ENCODE measurements around the gene USP6NL. TPM values are rescaled to one million over a fixed set of nuclear protein-coding genes. Genes with fewer than 3 reads are reported as not detected.

USP6NL gene
- total RNA-seq, 1 experiment from 2014 or later = 22.1 TPM

- Histone ChIP-seq H4K20me1 (ENCODE audit: insufficient read depth) (no peaks in the 10 kb centered on the region), H3K79me2 (ENCODE audit: low read depth) (peaks cover 79% of the 10 kb centered on the region), H3K9me3 (ENCODE audit: insufficient read depth, low read depth) (no peaks in the 10 kb centered on the region), H3K27ac (peak overlapping the region; percentile 9; the same call in 1 of the 2 replicates), H2AFZ (no peak overlapping the region), H3K4me2 (peak overlapping the region; percentile 28; the same call in 1 of the 2 replicates), H3K36me3 (ENCODE audit: low read depth) (no peaks in the 10 kb centered on the region), H3K9me2 (ENCODE audit: insufficient read depth) (no peaks in the 10 kb centered on the region), H3K27me3 (ENCODE audit: insufficient read depth, low read depth) (no peaks in the 10 kb centered on the region), H3K4me3 (no peak overlapping the region), H3F3A (ENCODE audit: insufficient read depth, low read depth) (peaks cover 7% of the 10 kb centered on the region; the same call in 1 of the 2 replicates), H3K4me1 (replicated peaks; ENCODE audit: insufficient read depth) (peaks cover 29% of the 10 kb centered on the region)
- no peak for DNase-seq
- intact Hi-C loops (cut with micrococcal nuclease; ENCODE audit: unreplicated experiment) = loop anchor here (5.0 kb wide), 1 partner anchor 101 kb away; no protein-coding TSS in a partner anchor
- no peak for TF ChIP-seq EZH2 (IDR thresholded peaks at IDR 0.05; ENCODE audit: low read depth)
- TF ChIP-seq CTCF (conservative IDR thresholded peaks at IDR 0.05) = no peak
- no TSS peak for BruUV-seq (replicated peaks)
- POLR2A ChIA-PET (ENCODE audit: unreplicated experiment) = no interaction called here
- CTCF ChIA-PET = no interaction called here
Observed at GRCh38 chr10:11586170-11586569, 25.3 kb downstream of the USP6NL start.

DNA sequence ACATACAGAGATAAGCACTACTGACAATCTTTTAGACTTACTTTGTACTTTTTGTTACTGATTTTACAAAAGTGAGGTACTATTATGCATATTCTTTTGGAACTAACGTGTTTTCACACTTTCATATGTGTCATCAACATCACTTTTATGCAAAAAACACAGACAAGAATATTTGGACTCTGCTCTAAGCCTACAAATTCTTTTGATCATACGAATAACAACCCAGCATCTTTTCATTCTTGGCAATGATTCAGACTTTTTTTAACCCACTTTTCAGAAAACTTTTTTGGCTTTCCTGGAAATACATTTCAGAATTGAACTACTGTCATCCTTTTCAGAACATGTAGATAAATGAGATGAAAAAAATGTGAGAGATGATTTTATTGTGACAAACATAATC, 30.2 kb downstream of the USP6NL start:
- TF ChIP-seq CTCF (conservative IDR thresholded peaks at IDR 0.05) (no peak), EZH2 (IDR thresholded peaks at IDR 0.05; ENCODE audit: low read depth) (no peak)
- Histone ChIP-seq H3K27me3 (ENCODE audit: insufficient read depth, low read depth) (no peaks in the 10 kb centered on the region), H3K79me2 (ENCODE audit: low read depth) (peaks cover 54% of the 10 kb centered on the region)

GRCh38 chr10:11579885-11580284, 31.6 kb downstream of the USP6NL start:
- Histone ChIP-seq H3F3A (ENCODE audit: insufficient read depth, low read depth) (no peaks in the 10 kb centered on the region), H3K4me1 (replicated peaks; ENCODE audit: insufficient read depth) (no peaks in the 10 kb centered on the region), H4K20me1 (ENCODE audit: insufficient read depth) (no peaks in the 10 kb centered on the region; the same call in 1 of the 2 replicates), H3K9me2 (ENCODE audit: insufficient read depth) (no peaks in the 10 kb centered on the region), H3K4me2 (no peak overlapping the region), H3K27ac (no peak overlapping the region), H3K27me3 (ENCODE audit: insufficient read depth, low read depth) (no peaks in the 10 kb centered on the region), H3K4me3 (no peak overlapping the region), H3K79me2 (ENCODE audit: low read depth) (peaks cover 54% of the 10 kb centered on the region), H3K9me3 (ENCODE audit: insufficient read depth, low read depth) (no peaks in the 10 kb centered on the region), H3K36me3 (ENCODE audit: low read depth) (no peaks in the 10 kb centered on the region), H2AFZ (no peak overlapping the region)
- ChIA-PET POLR2A (ENCODE audit: unreplicated experiment) (no interaction called here), CTCF (no interaction called here)
- intact Hi-C loops (cut with micrococcal nuclease; ENCODE audit: unreplicated experiment) = no loop called here
- DNase-seq = no peak
- no peak for TF ChIP-seq EZH2 (IDR thresholded peaks at IDR 0.05; ENCODE audit: low read depth)
- TF ChIP-seq CTCF (conservative IDR thresholded peaks at IDR 0.05) = no peak
- BruUV-seq (replicated peaks) = no TSS peak

More for the DNA sequence above, 30.2 kb downstream of the USP6NL start:
- Histone ChIP-seq H3K27ac (no peak overlapping the region), H3K36me3 (ENCODE audit: low read depth) (no peaks in the 10 kb centered on the region), H4K20me1 (ENCODE audit: insufficient read depth) (no peaks in the 10 kb centered on the region; the same call in 1 of the 2 replicates), H3F3A (ENCODE audit: insufficient read depth, low read depth) (no peaks in the 10 kb centered on the region), H3K9me2 (ENCODE audit: insufficient read depth) (no peaks in the 10 kb centered on the region), H2AFZ (no peak overlapping the region), H3K4me1 (replicated peaks; ENCODE audit: insufficient read depth) (peaks cover 6% of the 10 kb centered on the region; the same call in 1 of the 2 replicates), H3K4me2 (no peak overlapping the region), H3K4me3 (no peak overlapping the region), H3K9me3 (ENCODE audit: insufficient read depth, low read depth) (no peaks in the 10 kb centered on the region)
- CTCF ChIA-PET = no interaction called here
- intact Hi-C loops (cut with micrococcal nuclease; ENCODE audit: unreplicated experiment) = no loop called here
- DNase-seq = no peak
- BruUV-seq (replicated peaks) = no TSS peak
- POLR2A ChIA-PET (ENCODE audit: unreplicated experiment) = no interaction called here
